SJCRH30 (cell line): ENCODE measurements around the gene YJU2. TPM values are rescaled to one million over a fixed set of nuclear protein-coding genes. Genes with fewer than 3 reads are reported as not detected.
"Not testable (repeated sequence)": the region's sequence is repeated elsewhere in the genome, so short reads cannot be mapped to it uniquely, and the experiment has no call there.

ENCODE experiments used
- DNase-seq, 2 experiments: peaks; one replicate each; pipeline ENCODE4 v3.0.0-alpha.2; 2015 to 2020
- H3K27ac ChIP-seq: fragments of 250-450 bp; sonication (Bioruptor Pico); 2 replicates; pipeline ENCODE4 v1.5.1; 2020; ENCODE audit warnings: mild to moderate bottlenecking, moderate library complexity
- H3K27me3 ChIP-seq: fragments of 250-450 bp; sonication (Bioruptor Pico); 2 replicates; pipeline ENCODE4 v1.5.1; 2020; ENCODE audit warnings: mild to moderate bottlenecking, moderate library complexity
- H3K36me3 ChIP-seq: fragments of 250-450 bp; sonication (Bioruptor Pico); 2 replicates; pipeline ENCODE4 v1.5.1; 2020; ENCODE audit warnings: mild to moderate bottlenecking, moderate library complexity
- H3K4me1 ChIP-seq: fragments of 250-450 bp; sonication (Bioruptor Pico); 2 replicates; pipeline ENCODE4 v1.5.1; 2020; ENCODE audit warnings: mild to moderate bottlenecking, moderate library complexity
- H3K4me3 ChIP-seq: fragments of 250-450 bp; sonication (Bioruptor Pico); 2 replicates; pipeline ENCODE4 v1.5.1; 2020; ENCODE audit warnings: mild to moderate bottlenecking, moderate library complexity
- H3K9me3 ChIP-seq: fragments of 250-450 bp; sonication (Bioruptor Pico); replicated peaks from 2 replicates; pipeline ENCODE4 v1.5.1; 2020; ENCODE audit warnings: mild to moderate bottlenecking, moderate library complexity
- total RNA-seq: library from RNA; depleted of rRNA; stranded (reverse); fragments of >200 nt; shearing (Covaris generic); gene quantifications from 2 replicates; pipeline ENCODE4 v1.2.3, GENCODE V29; 2014

YJU2 gene
- total RNA-seq, 1 experiment from 2014 or later = 14.7 TPM

DNA sequence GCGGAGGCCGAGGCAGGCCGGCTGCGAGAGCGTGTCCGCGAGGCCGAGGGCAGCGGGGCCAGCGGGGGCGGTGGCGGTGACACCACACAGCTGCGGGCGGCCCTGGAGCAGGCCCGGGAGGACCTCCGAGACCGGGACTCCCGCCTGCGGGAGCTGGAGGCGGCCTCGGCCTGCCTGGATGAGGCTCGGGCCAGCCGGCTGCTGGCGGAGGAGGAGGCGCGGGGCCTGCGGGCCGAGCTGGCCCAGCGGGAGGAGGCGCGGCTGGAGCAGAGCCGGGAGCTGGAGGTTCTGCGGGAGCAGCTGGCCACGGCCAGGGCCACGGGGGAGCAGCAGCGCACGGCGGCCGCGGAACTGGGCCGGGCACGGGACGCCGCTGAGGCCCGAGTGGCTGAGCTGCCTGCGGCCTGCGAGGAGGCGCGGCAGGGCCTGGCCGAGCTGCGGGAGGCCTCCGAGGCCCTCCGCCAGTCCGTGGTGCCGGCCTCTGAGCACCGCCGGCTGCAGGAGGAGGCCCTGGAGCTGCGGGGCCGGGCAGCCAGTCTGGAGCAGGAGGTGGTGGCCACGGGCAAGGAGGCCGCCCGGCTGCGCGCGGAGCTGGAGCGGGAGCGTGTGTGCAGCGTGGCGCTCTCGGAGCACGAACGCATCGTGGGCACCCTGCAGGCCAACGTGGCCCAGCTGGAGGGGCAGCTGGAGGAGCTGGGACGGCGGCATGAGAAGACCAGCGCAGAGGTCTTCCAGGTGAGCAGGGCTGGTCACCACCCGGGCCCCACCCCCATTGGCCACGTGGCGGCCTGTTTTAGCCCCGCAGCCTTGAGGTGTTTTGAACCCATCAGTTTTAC lies 29.2 kb upstream of the YJU2 start:
- no peaks in the 10 kb centered on the region for H3K4me1 ChIP-seq
- H3K4me3 ChIP-seq = no peak overlapping the region
- H3K27me3 ChIP-seq = no peaks in the 10 kb centered on the region
- no peaks in the 10 kb centered on the region for H3K36me3 ChIP-seq
- H3K27ac ChIP-seq = no peak overlapping the region
- DNase-seq = no peak
- H3K9me3 ChIP-seq = no peaks in the 10 kb centered on the region

- not testable (repeated sequence) for H3K4me1 ChIP-seq, DNase-seq, H3K27me3 ChIP-seq, H3K9me3 ChIP-seq, H3K36me3 ChIP-seq, H3K4me3 ChIP-seq, H3K27ac ChIP-seq
Observed at GRCh38 chr19:4218523-4218922, 28.4 kb upstream of the YJU2 start.

DNA sequence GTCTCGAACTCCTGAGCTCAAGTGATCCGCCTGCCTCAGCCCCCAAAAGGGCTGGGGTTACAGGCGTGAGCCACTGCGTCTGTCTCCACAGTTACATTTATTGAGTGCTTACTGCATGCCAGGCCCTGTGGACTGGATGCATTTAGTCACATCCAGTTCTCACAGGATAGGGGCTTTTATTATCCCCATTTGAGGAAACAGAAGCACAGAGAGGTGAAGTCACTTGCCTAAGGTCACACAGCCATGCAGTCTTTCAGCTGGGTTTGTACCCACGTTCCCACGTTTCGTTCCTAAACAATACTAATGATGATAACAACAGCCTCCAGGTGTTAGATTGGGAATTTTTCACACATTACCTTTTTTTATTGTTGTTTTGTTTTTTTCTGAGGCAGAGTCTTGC lies 26.7 kb upstream of the YJU2 start:
- Histone ChIP-seq H3K36me3 (no peaks in the 10 kb centered on the region), H3K27me3 (no peaks in the 10 kb centered on the region), H3K27ac (no peak overlapping the region), H3K9me3 (no peaks in the 10 kb centered on the region), H3K4me1 (no peaks in the 10 kb centered on the region), H3K4me3 (no peak overlapping the region)
- no peak for DNase-seq

GRCh38 chr19:4224470-4224869 lies 22.4 kb upstream of the YJU2 start:
- DNase-seq = no peak
- peaks cover 8% of the 10 kb centered on the region; the same call in 1 of the 2 replicates for H3K4me1 ChIP-seq
- no peaks in the 10 kb centered on the region for H3K36me3 ChIP-seq
- H3K9me3 ChIP-seq = no peaks in the 10 kb centered on the region
- no peaks in the 10 kb centered on the region for H3K27me3 ChIP-seq
- H3K27ac ChIP-seq = no peak overlapping the region
- H3K4me3 ChIP-seq = no peak overlapping the region

GRCh38 chr19:4225885-4226284 lies 21.0 kb upstream of the YJU2 start:
- Histone ChIP-seq H3K36me3 (no peaks in the 10 kb centered on the region), H3K4me1 (peaks cover 9% of the 10 kb centered on the region; the same call in 1 of the 2 replicates), H3K27ac (no peak overlapping the region), H3K4me3 (no peak overlapping the region), H3K27me3 (no peaks in the 10 kb centered on the region), H3K9me3 (no peaks in the 10 kb centered on the region)
- no peak for DNase-seq

DNA sequence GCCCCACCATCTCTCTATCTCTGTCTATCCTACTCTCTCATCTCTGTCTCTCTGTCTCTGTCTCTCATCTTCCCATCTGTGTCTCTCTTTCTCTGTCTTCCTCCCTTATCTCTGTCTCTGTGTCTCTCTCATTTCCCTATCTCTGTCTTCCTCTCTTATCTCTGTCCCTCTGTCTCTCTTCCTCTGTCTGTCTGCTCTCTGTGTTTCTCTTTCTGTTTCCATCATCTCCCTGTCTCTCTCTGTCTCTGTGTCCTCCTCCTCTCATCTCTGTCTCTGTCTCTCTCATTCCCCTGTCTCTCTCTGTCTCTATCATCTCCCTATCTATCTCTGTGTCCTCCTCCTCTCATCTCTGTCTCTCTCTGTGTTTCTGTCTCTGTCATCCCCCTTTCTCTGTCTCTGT lies 19.1 kb upstream of the YJU2 start:
- Histone ChIP-seq H3K27ac (no peak overlapping the region), H3K36me3 (no peaks in the 10 kb centered on the region), H3K4me3 (no peak overlapping the region), H3K4me1 (peaks cover 9% of the 10 kb centered on the region; the same call in 1 of the 2 replicates), H3K27me3 (no peaks in the 10 kb centered on the region), H3K9me3 (no peaks in the 10 kb centered on the region)
- DNase-seq = no peak

DNA sequence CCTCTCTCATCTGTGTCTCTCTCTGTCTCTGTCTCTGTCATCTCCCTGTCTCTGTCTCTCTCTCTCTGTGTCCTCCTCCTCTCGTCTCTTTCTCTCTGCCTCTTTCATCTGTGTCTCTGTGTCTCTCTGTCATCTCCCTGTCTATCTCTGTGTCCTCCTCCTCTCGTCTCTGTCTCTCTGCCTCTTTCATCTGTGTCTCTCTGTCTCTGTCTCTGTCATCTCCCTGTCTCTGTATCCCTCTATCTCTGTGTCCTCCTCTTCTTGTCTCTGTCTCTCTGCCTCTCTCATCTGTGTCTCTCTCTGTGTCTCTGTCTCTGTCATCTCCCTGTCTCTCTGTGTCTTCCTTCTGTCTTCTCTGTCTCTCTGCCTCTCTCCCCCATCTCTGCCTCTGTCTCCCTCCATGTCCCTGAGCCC lies 18.1 kb upstream of the YJU2 start:
- no peak for DNase-seq
- H3K4me1 ChIP-seq = peaks cover 9% of the 10 kb centered on the region; the same call in 1 of the 2 replicates
- H3K9me3 ChIP-seq = no peaks in the 10 kb centered on the region
- H3K27me3 ChIP-seq = no peaks in the 10 kb centered on the region
- no peaks in the 10 kb centered on the region for H3K36me3 ChIP-seq
- no peak overlapping the region for H3K27ac ChIP-seq
- H3K4me3 ChIP-seq = no peak overlapping the region

DNA sequence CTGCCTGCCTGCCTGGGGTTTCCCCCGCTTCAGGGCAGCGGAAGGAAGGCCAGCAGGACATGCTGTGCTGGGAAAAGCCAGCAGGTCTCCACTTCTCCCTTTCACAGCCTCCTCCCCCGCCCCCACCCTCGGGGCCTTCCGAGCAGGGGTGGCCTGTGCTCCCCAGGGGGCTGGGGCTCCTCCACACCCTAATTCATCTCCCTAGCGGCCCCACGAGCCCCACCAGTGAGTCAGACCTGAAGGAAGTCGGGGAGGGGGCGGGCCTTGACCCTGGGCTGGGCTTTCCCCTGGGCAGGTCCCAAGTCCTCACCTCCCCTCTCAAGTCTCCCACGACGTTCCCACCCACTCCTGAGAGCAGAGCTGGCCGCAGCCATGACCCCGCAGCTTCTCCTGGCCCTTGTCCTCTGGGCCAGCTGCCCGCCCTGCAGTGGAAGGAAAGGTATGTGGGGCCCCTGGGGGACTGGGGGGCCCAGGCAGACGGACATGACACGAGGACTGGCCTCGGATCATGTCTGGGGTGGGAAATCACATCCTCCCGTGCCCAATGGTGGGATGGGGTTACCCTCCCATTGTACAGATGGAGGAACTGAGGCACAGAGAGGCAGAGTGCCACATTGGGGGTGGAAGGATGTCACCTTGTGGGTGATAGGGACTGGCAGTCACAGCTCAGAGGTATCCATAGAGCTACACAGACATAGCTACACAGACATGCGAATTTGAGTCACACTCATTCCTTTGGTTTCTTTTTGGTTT lies 17.5 kb upstream of the YJU2 start, which contains the start of gene EBI3:
EBI3 (plus strand) TSS at position 345 of the 753 bp plus-strand sequence; CDS start at position 373, 28 bp downstream.
- H3K4me1 ChIP-seq = peaks cover 9% of the 10 kb centered on the region; the same call in 1 of the 2 replicates
- H3K27ac ChIP-seq = no peak within 1 kb of the TSS
- no peaks in the 10 kb centered on the region for H3K27me3 ChIP-seq
- peak; percentile 37 to 56 for DNase-seq
- H3K9me3 ChIP-seq = no peaks in the 10 kb centered on the region
- no peaks in the 10 kb centered on the region for H3K36me3 ChIP-seq
- no peak within 1 kb of the TSS for H3K4me3 ChIP-seq

DNA sequence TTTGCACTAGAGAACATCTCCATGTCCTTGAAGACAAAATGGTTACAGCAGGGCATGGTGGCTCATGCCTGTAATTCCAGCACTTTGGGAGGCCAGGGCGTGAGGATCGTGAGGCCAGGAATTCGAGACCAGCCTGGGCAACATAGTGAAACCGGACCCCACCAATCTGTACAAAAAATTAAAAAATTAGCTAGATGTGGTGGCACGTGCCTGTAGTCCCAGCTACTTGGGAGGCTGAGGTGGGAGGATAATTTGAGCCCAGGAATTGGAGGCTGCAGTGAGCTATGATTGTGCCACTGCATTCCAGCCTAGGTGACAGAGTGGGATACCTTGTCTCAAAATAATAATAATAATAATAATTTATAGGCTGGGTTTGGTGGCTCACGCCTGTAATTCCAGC lies 16.6 kb upstream of the YJU2 start:
- H3K27me3 ChIP-seq, DNase-seq, H3K27ac ChIP-seq, H3K4me1 ChIP-seq, H3K36me3 ChIP-seq, H3K9me3 ChIP-seq, H3K4me3 ChIP-seq: not testable (repeated sequence)

GRCh38 chr19:4231521-4231920 lies 15.4 kb upstream of the YJU2 start:
- DNase-seq, H3K27me3 ChIP-seq, H3K9me3 ChIP-seq, H3K27ac ChIP-seq, H3K4me3 ChIP-seq, H3K36me3 ChIP-seq, H3K4me1 ChIP-seq: not testable (repeated sequence)

- H3K9me3 ChIP-seq, H3K36me3 ChIP-seq, H3K27ac ChIP-seq, H3K4me3 ChIP-seq, DNase-seq, H3K27me3 ChIP-seq, H3K4me1 ChIP-seq: not testable (repeated sequence)
Observed at GRCh38 chr19:4232139-4232538, 14.7 kb upstream of the YJU2 start.

DNA sequence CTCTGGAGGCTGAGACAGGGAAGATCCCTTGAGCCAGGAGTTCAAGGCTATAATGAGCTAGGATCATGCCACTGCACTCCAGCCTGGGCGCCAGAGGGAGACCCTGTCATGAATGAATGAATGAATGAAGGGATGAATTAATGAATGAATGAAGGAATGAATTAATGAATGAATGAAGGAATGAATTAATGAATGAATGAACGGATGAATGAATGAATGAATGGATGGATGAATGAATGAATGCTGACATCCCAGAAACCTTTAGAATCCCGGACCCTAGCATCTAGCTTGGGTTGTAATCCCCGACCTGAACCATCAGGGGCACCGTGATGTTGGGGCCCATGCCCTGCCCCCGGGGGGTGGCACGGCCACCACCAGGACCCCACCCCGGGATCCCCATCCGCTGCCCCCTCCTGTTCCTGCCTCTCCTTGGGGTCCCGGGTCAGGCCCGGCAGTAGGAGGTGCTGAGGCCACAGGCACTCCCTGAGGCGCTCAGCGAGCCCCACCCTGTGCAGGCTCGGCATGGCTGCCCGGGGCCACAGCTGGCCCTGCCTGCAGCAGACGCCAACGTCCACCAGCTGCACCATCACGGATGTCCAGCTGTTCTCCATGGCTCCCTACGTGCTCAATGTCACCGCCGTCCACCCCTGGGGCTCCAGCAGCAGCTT lies 14.1 kb upstream of the YJU2 start:
- H3K4me1 ChIP-seq = peaks cover 9% of the 10 kb centered on the region; the same call in 1 of the 2 replicates
- no peak overlapping the region for H3K4me3 ChIP-seq
- no peaks in the 10 kb centered on the region; the same call in 1 of the 2 replicates for H3K27me3 ChIP-seq
- peak; percentile 74 to 75 for DNase-seq
- H3K9me3 ChIP-seq = no peaks in the 10 kb centered on the region
- H3K27ac ChIP-seq = no peak overlapping the region
- H3K36me3 ChIP-seq = no peaks in the 10 kb centered on the region

DNA sequence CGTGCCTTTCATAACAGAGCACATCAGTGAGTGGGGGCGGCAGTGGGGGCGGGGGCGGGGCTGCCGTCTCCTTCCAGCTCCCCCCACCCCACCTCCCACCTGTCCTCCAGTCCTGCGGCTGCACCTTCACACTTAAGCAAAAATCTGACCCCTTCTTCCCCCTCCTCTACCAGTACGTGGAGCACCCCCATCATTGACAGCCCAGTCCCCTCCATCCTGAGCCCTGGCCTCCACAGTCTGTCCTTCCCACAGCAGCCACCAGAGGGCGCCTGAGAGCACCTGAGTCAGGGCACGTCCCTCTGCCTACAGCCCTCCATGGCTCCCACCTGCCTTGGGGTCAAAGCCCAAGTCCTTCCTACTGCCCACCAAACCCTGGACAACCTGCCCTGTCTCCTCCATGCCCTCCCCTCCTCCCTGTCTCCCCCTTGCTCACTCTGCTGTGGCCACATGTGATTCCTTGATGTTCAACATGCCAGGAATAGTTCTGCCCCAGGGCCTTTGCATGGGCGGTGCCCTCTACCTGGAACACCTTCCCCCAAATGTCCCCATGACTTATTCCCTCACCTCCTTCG lies 13.5 kb upstream of the YJU2 start:
- Histone ChIP-seq H3K27me3 (no peaks in the 10 kb centered on the region; the same call in 1 of the 2 replicates), H3K4me1 (peaks cover 9% of the 10 kb centered on the region; the same call in 1 of the 2 replicates), H3K36me3 (no peaks in the 10 kb centered on the region), H3K27ac (no peak overlapping the region), H3K9me3 (no peaks in the 10 kb centered on the region), H3K4me3 (no peak overlapping the region)
- DNase-seq = peak; percentile 73 to 82

GRCh38 chr19:4234142-4234861 lies 12.6 kb upstream of the YJU2 start:
- Histone ChIP-seq H3K9me3 (no peaks in the 10 kb centered on the region), H3K27me3 (no peaks in the 10 kb centered on the region; the same call in 1 of the 2 replicates), H3K27ac (no peak overlapping the region), H3K4me3 (no peak overlapping the region), H3K36me3 (no peaks in the 10 kb centered on the region), H3K4me1 (peaks cover 3% of the 10 kb centered on the region; the same call in 1 of the 2 replicates)
- peak in 1 of 2 experiments; percentile 21 for DNase-seq
